Measurements from ENCODE around the gene WSB1.

WSB1 gene

GRCh38 chr17:27313301-27313700 is 19.4 kb downstream of the WSB1 start:
- Histone ChIP-seq H3K27me3 (ENCODE audit: control insufficient read depth in 1 of 2, insufficient read depth in 2 of 2, low read length in 2 of 2) (no peaks in the 10 kb centered on the region), H3K4me3 (ENCODE audit: low read depth in 1 of 2, low read length in 2 of 2) (no peak overlapping the region), H3K4me1 (ENCODE audit: control insufficient read depth in 1 of 2, insufficient read depth in 2 of 2, low read length in 2 of 2) (peaks cover 3 to 14% of the 10 kb centered on the region in 2 donors), H3K9me3 (ENCODE audit: control insufficient read depth in 1 of 2, low read length in 2 of 2) (no peaks in the 10 kb centered on the region), H3K27ac (ENCODE audit: low read depth, low read length) (no peak overlapping the region), H3K9ac (ENCODE audit: low read depth in 1 of 2, low read length in 2 of 2) (no peak overlapping the region), H3K36me3 (ENCODE audit: control insufficient read depth in 1 of 2, insufficient read depth in 2 of 2, low read length in 2 of 2) (peaks cover 15 to 79% of the 10 kb centered on the region in 2 donors)

GRCh38 chr17:27315322-27315721 is 21.4 kb downstream of the WSB1 start:
- peaks cover 12 to 24% of the 10 kb centered on the region in 2 donors for H3K4me1 ChIP-seq (ENCODE audit: control insufficient read depth in 1 of 2, insufficient read depth in 2 of 2, low read length in 2 of 2)
- H3K27ac ChIP-seq (ENCODE audit: low read depth, low read length), result no peak overlapping the region
- no peak overlapping the region for H3K4me3 ChIP-seq (ENCODE audit: low read depth in 1 of 2, low read length in 2 of 2)
- H3K36me3 ChIP-seq (ENCODE audit: control insufficient read depth in 1 of 2, insufficient read depth in 2 of 2, low read length in 2 of 2), result peaks cover 8 to 72% of the 10 kb centered on the region in 2 donors
- H3K9me3 ChIP-seq (ENCODE audit: control insufficient read depth in 1 of 2, low read length in 2 of 2), result no peaks in the 10 kb centered on the region
- no peak overlapping the region for H3K9ac ChIP-seq (ENCODE audit: low read depth in 1 of 2, low read length in 2 of 2)
- no peaks in the 10 kb centered on the region for H3K27me3 ChIP-seq (ENCODE audit: control insufficient read depth in 1 of 2, insufficient read depth in 2 of 2, low read length in 2 of 2)

- Histone ChIP-seq H3K4me3 (ENCODE audit: low read depth in 1 of 2, low read length in 2 of 2) (no peak overlapping the region), H3K9ac (ENCODE audit: low read depth in 1 of 2, low read length in 2 of 2) (no peak overlapping the region), H3K9me3 (ENCODE audit: control insufficient read depth in 1 of 2, low read length in 2 of 2) (no peaks in the 10 kb centered on the region), H3K4me1 (ENCODE audit: control insufficient read depth in 1 of 2, insufficient read depth in 2 of 2, low read length in 2 of 2) (peaks cover 13 to 24% of the 10 kb centered on the region in 2 donors), H3K27me3 (ENCODE audit: control insufficient read depth in 1 of 2, insufficient read depth in 2 of 2, low read length in 2 of 2) (no peaks in the 10 kb centered on the region), H3K36me3 (ENCODE audit: control insufficient read depth in 1 of 2, insufficient read depth in 2 of 2, low read length in 2 of 2) (peaks cover 8 to 66% of the 10 kb centered on the region in 2 donors), H3K27ac (ENCODE audit: low read depth, low read length) (no peak overlapping the region)
Observed at GRCh38 chr17:27315796-27316465, 22.0 kb downstream of the WSB1 start.

- no peak overlapping the region for H3K9ac ChIP-seq (ENCODE audit: low read depth in 1 of 2, low read length in 2 of 2)
- no peak overlapping the region for H3K27ac ChIP-seq (ENCODE audit: low read depth, low read length)
- H3K36me3 ChIP-seq (ENCODE audit: control insufficient read depth in 1 of 2, insufficient read depth in 2 of 2, low read length in 2 of 2), result peaks cover 0 to 43% of the 10 kb centered on the region in 2 donors
- H3K9me3 ChIP-seq (ENCODE audit: control insufficient read depth in 1 of 2, low read length in 2 of 2), result no peaks in the 10 kb centered on the region
- no peaks in the 10 kb centered on the region for H3K27me3 ChIP-seq (ENCODE audit: control insufficient read depth in 1 of 2, insufficient read depth in 2 of 2, low read length in 2 of 2)
- no peak overlapping the region for H3K4me3 ChIP-seq (ENCODE audit: low read depth in 1 of 2, low read length in 2 of 2)
- H3K4me1 ChIP-seq (ENCODE audit: control insufficient read depth in 1 of 2, insufficient read depth in 2 of 2, low read length in 2 of 2), result peaks cover 18 to 26% of the 10 kb centered on the region in 2 donors
Observed at GRCh38 chr17:27318228-27318627, 24.3 kb downstream of the WSB1 start.

DNA sequence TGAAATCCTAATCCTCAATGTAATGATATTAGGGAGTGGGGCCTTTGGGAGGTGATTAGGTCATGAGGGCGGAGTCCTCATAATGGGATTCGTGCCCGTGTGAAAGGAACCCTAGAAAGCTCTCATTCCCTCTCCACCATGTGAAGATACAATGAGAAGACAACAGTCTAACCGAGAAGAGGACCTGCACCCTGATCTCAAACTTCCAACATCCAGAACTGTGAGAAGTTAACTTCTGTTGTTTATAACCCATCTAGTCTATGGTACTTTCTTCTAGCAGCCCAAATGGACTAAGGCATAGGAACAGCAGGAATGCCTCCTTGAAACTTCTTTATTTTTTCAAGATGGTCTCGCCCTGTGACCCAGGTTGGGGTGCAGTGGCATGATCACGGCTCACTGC is 24.7 kb downstream of the WSB1 start:
- Histone ChIP-seq H3K27ac (ENCODE audit: low read depth, low read length) (no peak overlapping the region), H3K9ac (ENCODE audit: low read depth in 1 of 2, low read length in 2 of 2) (no peak overlapping the region)

GRCh38 chr17:27319541-27320221 is 25.8 kb downstream of the WSB1 start:
- Histone ChIP-seq H3K9me3 (ENCODE audit: control insufficient read depth in 1 of 2, low read length in 2 of 2) (no peaks in the 10 kb centered on the region), H3K36me3 (ENCODE audit: control insufficient read depth in 1 of 2, insufficient read depth in 2 of 2, low read length in 2 of 2) (peaks cover 0 to 34% of the 10 kb centered on the region in 2 donors), H3K27ac (ENCODE audit: low read depth, low read length) (no peak overlapping the region), H3K27me3 (ENCODE audit: control insufficient read depth in 1 of 2, insufficient read depth in 2 of 2, low read length in 2 of 2) (no peaks in the 10 kb centered on the region), H3K4me3 (ENCODE audit: low read depth in 1 of 2, low read length in 2 of 2) (no peak overlapping the region), H3K9ac (ENCODE audit: low read depth in 1 of 2, low read length in 2 of 2) (no peak overlapping the region), H3K4me1 (ENCODE audit: control insufficient read depth in 1 of 2, insufficient read depth in 2 of 2, low read length in 2 of 2) (peaks cover 32 to 38% of the 10 kb centered on the region in 2 donors)

More for the DNA sequence above, 24.7 kb downstream of the WSB1 start:
- H3K27me3 ChIP-seq (ENCODE audit: control insufficient read depth in 1 of 2, insufficient read depth in 2 of 2, low read length in 2 of 2), result no peaks in the 10 kb centered on the region
- H3K36me3 ChIP-seq (ENCODE audit: control insufficient read depth in 1 of 2, insufficient read depth in 2 of 2, low read length in 2 of 2), result peaks cover 0 to 39% of the 10 kb centered on the region in 2 donors
- H3K4me3 ChIP-seq (ENCODE audit: low read depth in 1 of 2, low read length in 2 of 2), result no peak overlapping the region
- no peaks in the 10 kb centered on the region for H3K9me3 ChIP-seq (ENCODE audit: control insufficient read depth in 1 of 2, low read length in 2 of 2)
- H3K4me1 ChIP-seq (ENCODE audit: control insufficient read depth in 1 of 2, insufficient read depth in 2 of 2, low read length in 2 of 2), result peaks cover 22 to 30% of the 10 kb centered on the region in 2 donors

DNA sequence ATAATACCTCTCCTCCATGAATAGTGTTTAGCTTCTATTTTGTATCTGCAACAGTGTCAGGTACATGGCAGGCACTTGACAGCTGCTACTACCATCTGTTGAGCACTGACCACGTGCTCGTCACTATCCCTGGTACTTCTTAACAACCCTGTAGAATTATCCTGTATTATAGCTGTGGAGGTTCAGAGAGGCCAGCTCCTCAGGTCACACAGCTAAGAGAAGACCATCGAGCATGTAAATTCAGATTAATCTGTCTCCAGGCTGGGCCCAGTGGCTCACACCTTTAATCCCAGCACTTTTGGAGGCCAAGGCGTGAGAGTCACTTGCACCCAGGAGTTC is 26.3 kb downstream of the WSB1 start:
- no peaks in the 10 kb centered on the region for H3K9me3 ChIP-seq (ENCODE audit: control insufficient read depth in 1 of 2, low read length in 2 of 2)
- H3K9ac ChIP-seq (ENCODE audit: low read depth in 1 of 2, low read length in 2 of 2), result no peak overlapping the region
- H3K4me3 ChIP-seq (ENCODE audit: low read depth in 1 of 2, low read length in 2 of 2), result no peak overlapping the region
- H3K4me1 ChIP-seq (ENCODE audit: control insufficient read depth in 1 of 2, insufficient read depth in 2 of 2, low read length in 2 of 2), result peaks cover 32 to 34% of the 10 kb centered on the region in 2 donors
- no peaks in the 10 kb centered on the region for H3K27me3 ChIP-seq (ENCODE audit: control insufficient read depth in 1 of 2, insufficient read depth in 2 of 2, low read length in 2 of 2)
- no peak overlapping the region for H3K27ac ChIP-seq (ENCODE audit: low read depth, low read length)
- peaks cover 0 to 29% of the 10 kb centered on the region in 2 donors for H3K36me3 ChIP-seq (ENCODE audit: control insufficient read depth in 1 of 2, insufficient read depth in 2 of 2, low read length in 2 of 2)

DNA sequence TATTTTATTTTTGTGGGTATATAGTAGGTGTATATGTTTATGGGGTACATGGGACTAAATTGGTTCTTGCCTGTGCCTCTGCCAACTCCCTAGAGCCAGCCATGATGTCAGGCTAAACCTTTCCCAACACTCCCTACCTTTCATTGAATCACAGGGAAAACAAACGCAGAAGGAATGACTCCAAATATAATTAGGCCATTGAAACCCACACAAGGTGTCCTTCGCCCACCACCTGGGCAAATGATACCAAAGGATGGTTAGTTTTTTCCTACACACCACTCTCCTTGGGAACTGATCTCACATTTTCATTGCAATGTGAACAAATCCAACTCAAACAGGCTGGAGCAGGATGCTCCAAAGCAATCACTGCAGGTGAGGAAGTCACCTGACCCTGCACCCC is 27.5 kb downstream of the WSB1 start:
- Histone ChIP-seq H3K9me3 (ENCODE audit: control insufficient read depth in 1 of 2, low read length in 2 of 2) (no peaks in the 10 kb centered on the region), H3K27ac (ENCODE audit: low read depth, low read length) (no peak overlapping the region), H3K9ac (ENCODE audit: low read depth in 1 of 2, low read length in 2 of 2) (no peak overlapping the region), H3K27me3 (ENCODE audit: control insufficient read depth in 1 of 2, insufficient read depth in 2 of 2, low read length in 2 of 2) (no peaks in the 10 kb centered on the region), H3K4me3 (ENCODE audit: low read depth in 1 of 2, low read length in 2 of 2) (no peak overlapping the region), H3K36me3 (ENCODE audit: control insufficient read depth in 1 of 2, insufficient read depth in 2 of 2, low read length in 2 of 2) (peaks cover 0 to 17% of the 10 kb centered on the region in 2 donors), H3K4me1 (ENCODE audit: control insufficient read depth in 1 of 2, insufficient read depth in 2 of 2, low read length in 2 of 2) (peaks cover 24 to 28% of the 10 kb centered on the region in 2 donors)

DNA sequence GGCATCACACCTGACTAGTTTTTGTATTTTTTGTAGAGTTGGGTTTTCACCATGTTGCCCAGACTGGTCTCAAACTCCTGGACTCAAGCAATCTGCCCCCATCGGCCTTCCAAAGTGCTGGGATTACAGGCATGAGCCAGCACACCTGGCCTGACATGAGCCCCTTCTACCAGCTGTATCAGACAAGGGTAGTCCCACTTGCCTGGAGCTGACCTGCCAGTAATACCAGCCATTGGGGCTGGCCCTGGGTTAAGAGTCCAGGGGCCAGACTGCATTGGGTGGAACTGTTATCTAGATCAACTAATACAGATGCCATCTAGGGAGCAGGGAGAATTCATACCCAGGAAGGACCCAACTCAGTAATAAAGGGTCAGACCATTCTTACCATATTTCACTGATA is 28.1 kb downstream of the WSB1 start:
- peaks cover 24 to 28% of the 10 kb centered on the region in 2 donors for H3K4me1 ChIP-seq (ENCODE audit: control insufficient read depth in 1 of 2, insufficient read depth in 2 of 2, low read length in 2 of 2)
- H3K9ac ChIP-seq (ENCODE audit: low read depth in 1 of 2, low read length in 2 of 2), result no peak overlapping the region
- no peak overlapping the region for H3K4me3 ChIP-seq (ENCODE audit: low read depth in 1 of 2, low read length in 2 of 2)
- H3K9me3 ChIP-seq (ENCODE audit: control insufficient read depth in 1 of 2, low read length in 2 of 2), result no peaks in the 10 kb centered on the region
- H3K36me3 ChIP-seq (ENCODE audit: control insufficient read depth in 1 of 2, insufficient read depth in 2 of 2, low read length in 2 of 2), result peaks cover 0 to 13% of the 10 kb centered on the region in 2 donors
- no peaks in the 10 kb centered on the region for H3K27me3 ChIP-seq (ENCODE audit: control insufficient read depth in 1 of 2, insufficient read depth in 2 of 2, low read length in 2 of 2)
- no peak overlapping the region for H3K27ac ChIP-seq (ENCODE audit: low read depth, low read length)

GRCh38 chr17:27322690-27323508 is 29.0 kb downstream of the WSB1 start:
- Histone ChIP-seq H3K4me1 (ENCODE audit: control insufficient read depth in 1 of 2, insufficient read depth in 2 of 2, low read length in 2 of 2) (peaks cover 24 to 28% of the 10 kb centered on the region in 2 donors), H3K4me3 (ENCODE audit: low read depth in 1 of 2, low read length in 2 of 2) (no peak overlapping the region), H3K9me3 (ENCODE audit: control insufficient read depth in 1 of 2, low read length in 2 of 2) (no peaks in the 10 kb centered on the region), H3K27ac (ENCODE audit: low read depth, low read length) (no peak overlapping the region), H3K27me3 (ENCODE audit: control insufficient read depth in 1 of 2, insufficient read depth in 2 of 2, low read length in 2 of 2) (no peaks in the 10 kb centered on the region), H3K36me3 (ENCODE audit: control insufficient read depth in 1 of 2, insufficient read depth in 2 of 2, low read length in 2 of 2) (peaks cover 0 to 13% of the 10 kb centered on the region in 2 donors), H3K9ac (ENCODE audit: low read depth in 1 of 2, low read length in 2 of 2) (no peak overlapping the region)
